Urinary bladder (tissue), 4 donors: ENCODE results near the gene TMEM176B. TPM values are rescaled to one million over a fixed set of nuclear protein-coding genes. Genes with fewer than 3 reads are reported as not detected.

Experiments used
- DNase-seq: peaks from one replicate; pipeline ENCODE4 v3.0.0-alpha.2; 2015; ENCODE audit errors: extremely low spot score
- H3K27ac ChIP-seq: one replicate; pipeline ENCODE4 v1.5.1; 2013; ENCODE audit warnings: low read depth, mild to moderate bottlenecking, moderate library complexity
- H3K36me3 ChIP-seq: one replicate; pipeline ENCODE4 v1.6.1; 2013; ENCODE audit warnings: mild to moderate bottlenecking, moderate library complexity; ENCODE audit not compliant: insufficient read depth
- H3K4me1 ChIP-seq: one replicate; pipeline ENCODE4 v1.6.1; 2013; ENCODE audit warnings: mild to moderate bottlenecking, moderate library complexity; ENCODE audit not compliant: insufficient read depth
- H3K4me3 ChIP-seq: one replicate; pipeline ENCODE4 v1.5.1; 2013; ENCODE audit warnings: low read depth, low read length
- WGBS: extraction: QIAGEN DNeasy Blood & Tissue Kit; methylation state at CpG from one replicate; pipeline ENCODE4 v1.1.7; 2013; 5-methylcytosine and 5-hydroxymethylcytosine counted together
- polyA plus RNA-seq: library from polyadenylated mRNA; stranded (reverse); fragments of 200-250 nt; gene quantifications from one replicate; pipeline ENCODE4 v1.2.3, GENCODE V29; 2013
- total RNA-seq: library from RNA; depleted of rRNA; stranded (reverse); fragments of >200 nt; gene quantifications from one replicate; pipeline ENCODE4 v1.2.3, GENCODE V29; 2014
- donor health status: healthy with polysubstance abuse.
- donor health status: healthy.

The TMEM176B gene
- 59.4 TPM for total RNA-seq
- polyA plus RNA-seq, result 84.0 TPM

- WGBS, result 5% methylated on average over 75 of the region's 75 CpGs
- H3K27ac ChIP-seq, result peak within 1 kb of the TSS; percentile 59
- no peaks in the 10 kb centered on the region for H3K4me1 ChIP-seq
- peak within 1 kb of the TSS; percentile 70 for H3K4me3 ChIP-seq
- DNase-seq, result no peak
- H3K36me3 ChIP-seq, result no peaks in the 10 kb centered on the region
Measured at GRCh38 chr7:150799741-150800580, at the start of gene TMEM176B. Gene TMEM176B, minus strand, starts transcription at chr7:150800364. Its CDS starts 3,795 bp downstream, at chr7:150796569.

GRCh38 chr7:150849204-150849775 lies 49.1 kb upstream of the TMEM176B start:
- WGBS, result 88% methylated on average over 10 of the region's 10 CpGs
- H3K4me3 ChIP-seq, result no peak overlapping the region
- DNase-seq, result no peak
- no peaks in the 10 kb centered on the region for H3K36me3 ChIP-seq
- H3K27ac ChIP-seq, result no peak overlapping the region
- peaks cover 2% of the 10 kb centered on the region for H3K4me1 ChIP-seq

- Histone ChIP-seq H3K36me3 (no peaks in the 10 kb centered on the region), H3K4me3 (no peak overlapping the region), H3K4me1 (peaks cover 2% of the 10 kb centered on the region), H3K27ac (no peak overlapping the region)
- 85% methylated on average over 3 of the region's 3 CpGs for WGBS
- no peak for DNase-seq
Measured at GRCh38 chr7:150848561-150849115, 48.5 kb upstream of the TMEM176B start.

GRCh38 chr7:150848111-150848510 lies 47.9 kb upstream of the TMEM176B start:
- DNase-seq, result no peak
- WGBS, result 90% methylated on average over 8 of the region's 8 CpGs
- no peak overlapping the region for H3K4me3 ChIP-seq
- peaks cover 2% of the 10 kb centered on the region for H3K4me1 ChIP-seq
- H3K36me3 ChIP-seq, result no peaks in the 10 kb centered on the region
- H3K27ac ChIP-seq, result no peak overlapping the region

- no peak overlapping the region for H3K27ac ChIP-seq
- H3K4me1 ChIP-seq, result peaks cover 2% of the 10 kb centered on the region
- no peaks in the 10 kb centered on the region for H3K36me3 ChIP-seq
- no peak overlapping the region for H3K4me3 ChIP-seq
- no peak for DNase-seq
- 91% methylated on average over 5 of the region's 5 CpGs for WGBS
Measured at GRCh38 chr7:150847536-150847935, 47.4 kb upstream of the TMEM176B start.

GRCh38 chr7:150846291-150847115 lies 46.3 kb upstream of the TMEM176B start:
- no peak for DNase-seq
- Histone ChIP-seq H3K4me1 (peaks cover 2% of the 10 kb centered on the region), H3K36me3 (no peaks in the 10 kb centered on the region), H3K4me3 (no peak overlapping the region), H3K27ac (no peak overlapping the region)
- 92% methylated on average over 14 of the region's 14 CpGs for WGBS

- Histone ChIP-seq H3K4me1 (peaks cover 2% of the 10 kb centered on the region), H3K27ac (no peak overlapping the region), H3K36me3 (no peaks in the 10 kb centered on the region), H3K4me3 (no peak overlapping the region)
- 11% methylated on average over 4 of the region's 4 CpGs for WGBS
- DNase-seq, result no peak
Measured at GRCh38 chr7:150845421-150845861, 45.3 kb upstream of the TMEM176B start.

- Histone ChIP-seq H3K36me3 (no peaks in the 10 kb centered on the region), H3K4me1 (peaks cover 2% of the 10 kb centered on the region), H3K4me3 (no peak overlapping the region), H3K27ac (no peak overlapping the region)
- DNase-seq, result no peak
- WGBS, result 84% methylated on average over 4 of the region's 4 CpGs
Measured at GRCh38 chr7:150842716-150843115, 42.6 kb upstream of the TMEM176B start.

GRCh38 chr7:150842018-150842417 lies 41.9 kb upstream of the TMEM176B start:
- H3K36me3 ChIP-seq, result no peaks in the 10 kb centered on the region
- H3K4me3 ChIP-seq, result no peak overlapping the region
- H3K27ac ChIP-seq, result no peak overlapping the region
- DNase-seq, result no peak
- 94% methylated on average over 3 of the region's 3 CpGs for WGBS
- H3K4me1 ChIP-seq, result peaks cover 2% of the 10 kb centered on the region

GRCh38 chr7:150838965-150839650 lies 38.9 kb upstream of the TMEM176B start:
- no peaks in the 10 kb centered on the region for H3K4me1 ChIP-seq
- H3K4me3 ChIP-seq, result no peak overlapping the region
- WGBS, result 61% methylated on average over 7 of the region's 7 CpGs
- H3K36me3 ChIP-seq, result no peaks in the 10 kb centered on the region
- no peak for DNase-seq
- H3K27ac ChIP-seq, result no peak overlapping the region

GRCh38 chr7:150835702-150836280 lies 35.6 kb upstream of the TMEM176B start:
- Histone ChIP-seq H3K4me1 (no peaks in the 10 kb centered on the region), H3K36me3 (no peaks in the 10 kb centered on the region), H3K4me3 (no peak overlapping the region), H3K27ac (no peak overlapping the region)
- WGBS, result 80% methylated on average over 6 of the region's 6 CpGs
- DNase-seq, result no peak

GRCh38 chr7:150835019-150835418 lies 34.9 kb upstream of the TMEM176B start:
- Histone ChIP-seq H3K36me3 (no peaks in the 10 kb centered on the region), H3K4me3 (no peak overlapping the region), H3K27ac (no peak overlapping the region), H3K4me1 (no peaks in the 10 kb centered on the region)
- 42% methylated on average over 1 of the region's 1 CpG for WGBS
- DNase-seq, result no peak

GRCh38 chr7:150831851-150832250 lies 31.7 kb upstream of the TMEM176B start:
- H3K4me3 ChIP-seq, result no peak overlapping the region
- H3K36me3 ChIP-seq, result no peaks in the 10 kb centered on the region
- 63% methylated on average over 1 of the region's 1 CpG for WGBS
- DNase-seq, result no peak
- no peak overlapping the region for H3K27ac ChIP-seq
- no peaks in the 10 kb centered on the region for H3K4me1 ChIP-seq
